ENCODE data around the gene COG7. TPM values are rescaled to one million over a fixed set of nuclear protein-coding genes. Genes with fewer than 3 reads are reported as not detected.

COG7 gene
- 10 to 100 TPM; 17.7 to 21.2 (median 19.7) TPM for total RNA-seq (2021; fragmentation: NEBNext Ultra II Directional; extraction: Animal tissue kit (Norgen Biotek cat#: 25700))
- long read RNA-seq, transcript COG7-201 (17 exons, 2,926 nt), result major isoform, 15 of 22 reads
- long read RNA-seq, partial matches to known transcripts, result 2 of 22 reads
- long read RNA-seq, other reads (novel, unspliced or antisense), result 5 of 22 reads

GRCh38 chr16:23452572-23453337, at the start of gene COG7:
TSS of gene COG7 (minus strand) at chr16:23453189. CDS start at chr16:23452994, 195 bp downstream.
- Mint-ChIP-seq H3K9me3 (no peaks in the 10 kb centered on the region), H3K4me3 (peak within 1 kb of the TSS; percentile 94), H3K4me1 (ENCODE audit: low read depth) (peaks cover 37% of the 10 kb centered on the region), H3K36me3 (ENCODE audit: low read depth) (peaks cover 9% of the 10 kb centered on the region), H3K27me3 (ENCODE audit: insufficient read depth) (no peaks in the 10 kb centered on the region; the same call in 1 of the 2 replicates), H3K27ac (peak within 1 kb of the TSS; percentile 84)
- no peak for TF ChIP-seq CTCF (IDR thresholded peaks at IDR 0.05)
- DNase-seq, result peak; percentile 89

GRCh38 chr16:23502466-23502865, 49.5 kb upstream of the COG7 start:
- Mint-ChIP-seq H3K27ac (no peak overlapping the region), H3K9me3 (no peaks in the 10 kb centered on the region), H3K4me3 (no peak overlapping the region), H3K4me1 (ENCODE audit: low read depth) (peaks cover 37% of the 10 kb centered on the region), H3K27me3 (ENCODE audit: insufficient read depth) (peaks cover 2% of the 10 kb centered on the region; the same call in 1 of the 2 replicates), H3K36me3 (ENCODE audit: low read depth) (0 out of 2 replicates have a peak, but pooled peaks cover 6% of the 10 kb centered on the region)
- no peak for TF ChIP-seq CTCF (IDR thresholded peaks at IDR 0.05)
- no peak for DNase-seq

DNA sequence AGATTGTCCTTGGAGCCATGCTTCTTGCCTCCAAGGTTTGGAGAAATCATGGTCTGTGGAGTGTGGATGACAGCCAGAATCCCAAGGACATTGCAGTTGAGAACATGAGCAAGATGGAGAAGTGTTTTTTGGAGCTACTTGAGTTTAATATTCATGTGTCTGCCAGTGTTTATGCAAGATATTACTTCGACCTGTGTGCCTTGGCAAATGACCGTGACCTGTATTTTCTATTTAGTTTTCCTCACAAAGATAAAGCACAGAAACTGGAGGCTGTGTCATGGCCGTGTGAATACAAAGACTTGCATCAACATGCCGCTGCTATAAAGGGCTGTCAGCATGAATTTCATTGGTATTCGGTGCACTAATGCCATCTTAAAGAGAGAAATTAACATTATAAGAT, 48.3 kb upstream of the COG7 start:
- no peak overlapping the region for H3K4me3 Mint-ChIP-seq
- DNase-seq, result no peak
- no peak for TF ChIP-seq CTCF (IDR thresholded peaks at IDR 0.05)
- H3K36me3 Mint-ChIP-seq (ENCODE audit: low read depth), result 0 out of 2 replicates have a peak, but pooled peaks cover 6% of the 10 kb centered on the region
- peaks cover 35% of the 10 kb centered on the region for H3K4me1 Mint-ChIP-seq (ENCODE audit: low read depth)
- H3K27ac Mint-ChIP-seq, result no peak overlapping the region
- peaks cover 2% of the 10 kb centered on the region; the same call in 1 of the 2 replicates for H3K27me3 Mint-ChIP-seq (ENCODE audit: insufficient read depth)
- no peaks in the 10 kb centered on the region for H3K9me3 Mint-ChIP-seq

- no peaks in the 10 kb centered on the region for H3K9me3 Mint-ChIP-seq
- no peak overlapping the region for H3K27ac Mint-ChIP-seq
- no peak for DNase-seq
- H3K36me3 Mint-ChIP-seq (ENCODE audit: low read depth), result 0 out of 2 replicates have a peak, but pooled peaks cover 6% of the 10 kb centered on the region
- no peak for TF ChIP-seq CTCF (IDR thresholded peaks at IDR 0.05)
- H3K27me3 Mint-ChIP-seq (ENCODE audit: insufficient read depth), result peaks cover 2% of the 10 kb centered on the region; the same call in 1 of the 2 replicates
- H3K4me1 Mint-ChIP-seq (ENCODE audit: low read depth), result peaks cover 30% of the 10 kb centered on the region
- no peak overlapping the region for H3K4me3 Mint-ChIP-seq
Observed at GRCh38 chr16:23500862-23501225, 47.9 kb upstream of the COG7 start.

GRCh38 chr16:23500212-23500861, 47.3 kb upstream of the COG7 start:
- H3K4me1 Mint-ChIP-seq (ENCODE audit: low read depth), result peaks cover 25% of the 10 kb centered on the region
- H3K9me3 Mint-ChIP-seq, result no peaks in the 10 kb centered on the region
- H3K27ac Mint-ChIP-seq, result no peak overlapping the region
- TF ChIP-seq CTCF (IDR thresholded peaks at IDR 0.05), result no peak
- no peak overlapping the region for H3K4me3 Mint-ChIP-seq
- 0 out of 2 replicates have a peak, but pooled peaks cover 9% of the 10 kb centered on the region for H3K36me3 Mint-ChIP-seq (ENCODE audit: low read depth)
- H3K27me3 Mint-ChIP-seq (ENCODE audit: insufficient read depth), result peaks cover 2% of the 10 kb centered on the region; the same call in 1 of the 2 replicates
- no peak for DNase-seq
